ENCODE results near the gene CD300A.

GRCh38 chr17:74458835-74459234 lies 7.6 kb upstream of the CD300A start:
- TF ChIP-seq POLR2A (IDR thresholded peaks at IDR 0.05) (no peak), CTCF (IDR thresholded peaks at IDR 0.05) (no peak)
